KMS-11 (cell line): ENCODE results near the gene GALNT9.

Experiments used
- H2AFZ ChIP-seq: fragments of 200-600 bp; sonication (generic); 2 replicates; pipeline ENCODE4 v1.6.1; 2016; ENCODE audit warnings: antibody characterized with exemption, mixed run types, low read depth
- H3K27ac ChIP-seq: fragments of 200-600 bp; sonication (generic); 2 replicates; pipeline ENCODE4 v1.6.1; 2016; ENCODE audit warnings: mild to moderate bottlenecking, mixed run types
- H3K27me3 ChIP-seq: fragments of 200-600 bp; sonication (generic); 2 replicates; pipeline ENCODE4 v1.6.1; 2017; ENCODE audit warnings: mild to moderate bottlenecking, low read depth, mixed run types, moderate library complexity; ENCODE audit not compliant: insufficient read depth
- H3K36me3 ChIP-seq: fragments of 200-600 bp; sonication (generic); 2 replicates; pipeline ENCODE4 v1.6.1; 2017; ENCODE audit warnings: mild to moderate bottlenecking, mixed run types; ENCODE audit not compliant: insufficient read depth
- H3K4me1 ChIP-seq: fragments of 200-600 bp; sonication (generic); 2 replicates; pipeline ENCODE4 v1.6.1; 2016; ENCODE audit warnings: mild to moderate bottlenecking, low read depth, mixed run types; ENCODE audit not compliant: poor library complexity, severe bottlenecking
- H3K4me2 ChIP-seq: fragments of 200-600 bp; sonication (generic); 2 replicates; pipeline ENCODE4 v1.7.0; 2016; ENCODE audit warnings: mild to moderate bottlenecking, mixed run types
- H3K4me3 ChIP-seq: fragments of 200-600 bp; sonication (generic); IDR thresholded peaks from 2 replicates; pipeline ENCODE4 v1.6.1; 2017; ENCODE audit warnings: low read depth, low read length, mixed read lengths; ENCODE audit not compliant: insufficient read depth
- H3K79me2 ChIP-seq: fragments of 200-600 bp; sonication (generic); 2 replicates; pipeline ENCODE4 v1.6.1; 2016; ENCODE audit warnings: low read depth, mixed run types; ENCODE audit not compliant: insufficient read depth
- H3K9ac ChIP-seq: fragments of 200-600 bp; sonication (generic); 2 replicates; pipeline ENCODE4 v1.6.1; 2016; ENCODE audit warnings: mild to moderate bottlenecking, mixed run types
- H4K20me1 ChIP-seq: fragments of 200-600 bp; sonication (generic); 2 replicates; pipeline ENCODE4 v1.6.1; 2016; ENCODE audit warnings: mild to moderate bottlenecking, mixed run types; ENCODE audit not compliant: insufficient read depth
- TF ChIP-seq, protein P1 (sequence below): fragments of 200-600 bp; sonication (generic); conservative IDR thresholded peaks from 2 replicates; pipeline ENCODE4 v1.6.1; 2017; ENCODE audit warnings: low read depth, mild to moderate bottlenecking, antibody characterized with exemption, low read length, moderate library complexity, mixed read lengths

Gene GALNT9

DNA sequence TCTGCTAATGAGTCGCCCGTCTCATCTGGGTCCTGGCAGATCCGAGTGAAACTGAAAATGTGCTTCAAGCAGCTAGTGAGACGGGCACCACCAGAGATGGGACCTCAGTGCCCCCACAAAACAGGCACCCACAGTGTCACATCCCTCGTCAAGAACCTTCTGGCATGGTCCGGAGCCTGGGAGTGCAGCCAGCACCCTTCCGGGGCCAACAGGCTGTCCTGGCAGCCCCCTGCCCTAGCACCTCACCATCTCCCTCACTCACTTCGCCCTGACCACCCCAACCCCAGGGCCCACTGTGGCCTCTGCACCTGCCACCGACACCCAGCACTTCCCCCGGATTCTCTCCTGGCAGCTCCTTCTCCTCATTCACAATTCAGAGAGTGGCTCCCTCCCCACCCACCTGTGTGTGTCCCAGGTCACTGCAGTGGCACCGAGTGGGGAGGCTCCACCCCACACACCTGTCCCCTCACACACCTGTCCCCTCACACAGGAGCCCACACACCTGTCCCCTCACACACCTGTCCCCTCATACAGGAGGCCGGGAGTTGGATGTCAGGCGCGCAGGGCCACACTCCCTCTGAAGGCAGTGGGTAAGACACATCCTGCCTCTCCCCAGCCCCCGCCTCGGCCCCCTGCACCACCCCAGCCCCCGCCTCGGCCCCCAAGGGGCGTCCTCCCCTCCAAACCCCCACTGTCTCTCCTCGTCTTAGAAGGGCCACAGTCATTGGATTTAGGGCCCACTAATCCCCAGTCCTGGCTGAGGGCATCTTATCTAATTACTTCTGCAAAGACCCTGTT, 7.9 kb downstream of the GALNT9 start:
- H4K20me1 ChIP-seq = no peaks in the 10 kb centered on the region

DNA sequence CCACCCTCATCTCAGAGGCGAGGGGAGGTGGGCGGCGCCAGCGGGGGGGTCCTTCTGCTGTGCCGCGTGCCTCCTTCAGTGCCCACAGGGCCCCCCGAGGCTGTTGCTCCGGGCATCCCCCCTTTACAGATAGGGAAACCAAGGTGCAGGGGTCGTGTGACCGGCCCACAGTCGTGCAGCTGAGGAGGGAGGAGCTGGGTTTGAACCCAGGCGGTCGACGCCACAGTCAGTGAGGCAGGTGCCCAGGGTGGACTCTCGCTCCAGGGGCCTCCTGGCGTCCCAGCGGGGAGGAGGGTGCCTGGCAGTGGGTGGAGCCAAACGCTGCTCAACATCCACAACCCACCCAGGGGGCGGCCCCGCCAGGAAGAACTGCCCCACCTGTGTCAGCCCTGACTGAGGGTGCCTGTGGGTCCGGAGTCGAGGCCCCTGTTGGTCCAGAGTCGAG, 8.6 kb downstream of the GALNT9 start:
- no peak overlapping the region for H3K4me2 ChIP-seq
- H3K4me1 ChIP-seq = no peaks in the 10 kb centered on the region
- H3K4me3 ChIP-seq = no peak overlapping the region
- H4K20me1 ChIP-seq = no peaks in the 10 kb centered on the region
- no peak overlapping the region for H2AFZ ChIP-seq
- no peak overlapping the region for H3K27ac ChIP-seq
- TF ChIP-seq, protein P1, sequence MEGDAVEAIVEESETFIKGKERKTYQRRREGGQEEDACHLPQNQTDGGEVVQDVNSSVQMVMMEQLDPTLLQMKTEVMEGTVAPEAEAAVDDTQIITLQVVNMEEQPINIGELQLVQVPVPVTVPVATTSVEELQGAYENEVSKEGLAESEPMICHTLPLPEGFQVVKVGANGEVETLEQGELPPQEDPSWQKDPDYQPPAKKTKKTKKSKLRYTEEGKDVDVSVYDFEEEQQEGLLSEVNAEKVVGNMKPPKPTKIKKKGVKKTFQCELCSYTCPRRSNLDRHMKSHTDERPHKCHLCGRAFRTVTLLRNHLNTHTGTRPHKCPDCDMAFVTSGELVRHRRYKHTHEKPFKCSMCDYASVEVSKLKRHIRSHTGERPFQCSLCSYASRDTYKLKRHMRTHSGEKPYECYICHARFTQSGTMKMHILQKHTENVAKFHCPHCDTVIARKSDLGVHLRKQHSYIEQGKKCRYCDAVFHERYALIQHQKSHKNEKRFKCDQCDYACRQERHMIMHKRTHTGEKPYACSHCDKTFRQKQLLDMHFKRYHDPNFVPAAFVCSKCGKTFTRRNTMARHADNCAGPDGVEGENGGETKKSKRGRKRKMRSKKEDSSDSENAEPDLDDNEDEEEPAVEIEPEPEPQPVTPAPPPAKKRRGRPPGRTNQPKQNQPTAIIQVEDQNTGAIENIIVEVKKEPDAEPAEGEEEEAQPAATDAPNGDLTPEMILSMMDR = no peak
- no peak overlapping the region for H3K9ac ChIP-seq
- no peaks in the 10 kb centered on the region for H3K36me3 ChIP-seq
- no peaks in the 10 kb centered on the region; the same call in 1 of the 2 replicates for H3K27me3 ChIP-seq
- H3K79me2 ChIP-seq = no peaks in the 10 kb centered on the region

More for the DNA sequence above, 7.9 kb downstream of the GALNT9 start:
- Histone ChIP-seq H3K27me3 (no peaks in the 10 kb centered on the region; the same call in 1 of the 2 replicates), H3K79me2 (no peaks in the 10 kb centered on the region), H3K4me3 (no peak overlapping the region), H2AFZ (no peak overlapping the region), H3K36me3 (no peaks in the 10 kb centered on the region), H3K4me1 (no peaks in the 10 kb centered on the region), H3K27ac (no peak overlapping the region), H3K9ac (no peak overlapping the region), H3K4me2 (no peak overlapping the region)
- TF ChIP-seq, protein P1 = no peak

DNA sequence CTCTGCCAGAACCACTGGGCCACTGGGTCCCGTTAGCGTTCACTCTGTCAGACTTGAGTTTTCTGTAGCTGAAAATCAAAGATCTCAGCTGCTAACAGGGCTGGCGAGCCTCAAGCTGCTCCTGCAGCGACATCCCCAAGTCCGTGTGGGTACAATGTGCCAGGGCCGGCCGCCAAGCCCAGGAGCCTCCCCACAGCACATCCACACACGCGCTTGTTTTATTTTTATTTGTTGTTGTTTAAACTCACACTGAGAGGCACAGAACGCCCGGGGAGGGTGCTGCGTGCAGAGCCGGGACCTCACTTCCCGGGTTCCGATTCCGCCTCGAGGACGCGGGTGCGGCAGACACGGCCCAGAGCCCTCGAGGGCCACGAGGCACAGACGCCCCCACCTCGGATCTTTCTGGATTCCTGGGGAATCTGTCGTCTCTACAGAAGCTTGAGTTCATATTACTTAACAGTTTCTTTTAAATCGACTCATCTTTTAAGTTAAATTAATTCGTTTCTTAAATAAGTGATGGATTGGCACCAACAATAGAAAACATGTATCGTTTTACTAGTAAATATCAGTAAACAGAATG, 9.3 kb downstream of the GALNT9 start:
- Histone ChIP-seq H3K4me2 (no peak overlapping the region), H3K27ac (no peak overlapping the region), H3K36me3 (no peaks in the 10 kb centered on the region), H3K4me3 (no peak overlapping the region), H4K20me1 (no peaks in the 10 kb centered on the region), H2AFZ (no peak overlapping the region), H3K4me1 (no peaks in the 10 kb centered on the region), H3K79me2 (no peaks in the 10 kb centered on the region), H3K27me3 (no peaks in the 10 kb centered on the region; the same call in 1 of the 2 replicates), H3K9ac (no peak overlapping the region)
- TF ChIP-seq, protein P1 = no peak

DNA sequence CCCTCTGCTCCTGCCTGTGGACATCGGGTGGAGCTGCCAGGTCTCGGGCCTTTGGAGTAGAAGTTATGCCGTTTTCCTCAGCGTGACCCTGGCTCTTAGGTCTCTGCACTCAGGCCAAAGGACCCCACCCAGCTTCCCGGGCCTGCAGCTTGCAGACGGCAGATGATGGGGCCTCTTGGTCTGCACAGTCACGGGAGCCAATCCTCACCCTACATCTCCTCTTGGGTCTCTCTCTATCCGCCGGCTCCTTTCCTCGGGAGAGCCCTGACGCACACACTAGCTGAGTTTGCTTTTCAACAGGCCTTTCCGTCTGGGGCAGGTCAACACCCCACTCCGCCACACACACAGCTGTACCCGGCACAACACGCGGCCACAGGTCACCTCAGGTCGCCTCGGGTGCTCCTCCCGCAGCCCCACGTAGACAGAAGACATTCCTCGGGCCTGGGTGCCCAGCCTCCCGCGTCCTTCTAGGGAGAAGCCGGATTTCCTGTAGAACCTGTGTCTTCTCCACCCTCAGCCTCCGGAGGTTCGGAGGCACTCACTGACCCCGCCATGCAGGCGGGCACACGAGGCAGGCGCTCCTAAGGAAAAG, 9.9 kb downstream of the GALNT9 start:
- H3K4me1 ChIP-seq = no peaks in the 10 kb centered on the region
- H3K79me2 ChIP-seq = no peaks in the 10 kb centered on the region
- H3K27me3 ChIP-seq = no peaks in the 10 kb centered on the region; the same call in 1 of the 2 replicates
- H3K4me3 ChIP-seq = no peak overlapping the region
- H3K27ac ChIP-seq = no peak overlapping the region
- no peak overlapping the region for H3K9ac ChIP-seq
- no peaks in the 10 kb centered on the region for H3K36me3 ChIP-seq
- H2AFZ ChIP-seq = no peak overlapping the region
- TF ChIP-seq, protein P1 = no peak
- no peaks in the 10 kb centered on the region for H4K20me1 ChIP-seq
- no peak overlapping the region for H3K4me2 ChIP-seq
